HUDEP-2 (cell line): ENCODE data around the gene FSIP1.
A peak's percentile ranks its signal among the peaks of the same experiment; 100 is the strongest.

ENCODE experiments used
- DNase-seq, 76 experiments: peaks; one replicate each; lab custom pipeline; 2025; ENCODE audit not compliant: unreplicated experiment in 76 of 76; lab: John Stamatoyannopoulos, UW

The FSIP1 gene

DNA sequence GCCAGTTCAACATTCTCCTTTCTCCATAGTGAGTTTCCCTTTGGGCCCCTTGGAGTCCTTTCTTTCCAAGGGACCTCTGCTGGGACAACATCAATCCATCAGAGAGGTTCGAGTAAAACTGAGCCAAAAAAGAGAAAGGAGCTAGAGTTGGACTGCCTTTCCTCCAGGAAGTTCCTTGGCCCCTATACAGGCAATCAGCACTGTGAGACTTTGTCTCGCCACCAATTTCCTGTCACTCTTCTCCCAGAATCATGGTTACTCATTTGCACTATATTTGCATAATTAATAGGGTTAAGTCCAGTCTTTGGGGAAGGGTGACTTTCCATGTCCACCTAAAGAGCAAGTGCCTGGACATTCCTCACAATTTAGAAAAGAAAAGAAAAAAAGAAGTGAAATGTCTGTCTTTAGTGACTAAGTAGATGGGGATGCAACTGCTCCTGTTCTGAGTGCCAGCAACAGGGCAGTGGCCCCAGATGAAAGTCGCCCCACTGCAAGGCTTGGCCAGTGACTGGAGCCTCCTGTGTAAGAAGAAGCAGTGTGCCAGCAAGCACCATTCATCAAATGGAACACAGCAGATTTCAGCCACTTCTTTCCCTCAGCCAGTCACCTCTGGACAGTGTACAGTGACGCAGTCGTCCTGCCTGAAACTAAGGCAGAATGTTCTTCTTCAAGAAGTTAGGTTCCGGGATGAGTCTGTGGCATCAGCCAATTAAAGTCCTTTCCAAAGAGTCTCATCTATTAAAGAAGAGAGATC lies 91.6 kb downstream of the FSIP1 start:
- no peak for DNase-seq

DNA sequence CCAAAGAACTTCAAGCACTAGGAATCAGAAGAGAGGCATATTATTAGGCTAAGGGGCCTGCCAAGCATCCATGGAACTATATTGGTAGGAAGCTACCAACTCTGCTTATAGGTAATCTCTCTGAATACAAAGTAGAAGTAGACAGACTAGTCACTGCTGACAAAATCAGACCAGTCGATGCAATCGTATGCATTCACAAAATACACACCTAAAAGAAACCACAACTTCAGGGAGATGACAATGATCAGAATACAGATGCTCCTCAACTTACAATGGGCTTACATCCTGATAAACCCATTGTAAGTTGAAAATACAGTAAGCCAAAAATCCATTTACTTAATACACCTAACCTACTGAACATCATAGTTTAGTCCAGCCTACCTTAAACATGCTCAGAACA lies 94.7 kb downstream of the FSIP1 start:
- no peak for DNase-seq

DNA sequence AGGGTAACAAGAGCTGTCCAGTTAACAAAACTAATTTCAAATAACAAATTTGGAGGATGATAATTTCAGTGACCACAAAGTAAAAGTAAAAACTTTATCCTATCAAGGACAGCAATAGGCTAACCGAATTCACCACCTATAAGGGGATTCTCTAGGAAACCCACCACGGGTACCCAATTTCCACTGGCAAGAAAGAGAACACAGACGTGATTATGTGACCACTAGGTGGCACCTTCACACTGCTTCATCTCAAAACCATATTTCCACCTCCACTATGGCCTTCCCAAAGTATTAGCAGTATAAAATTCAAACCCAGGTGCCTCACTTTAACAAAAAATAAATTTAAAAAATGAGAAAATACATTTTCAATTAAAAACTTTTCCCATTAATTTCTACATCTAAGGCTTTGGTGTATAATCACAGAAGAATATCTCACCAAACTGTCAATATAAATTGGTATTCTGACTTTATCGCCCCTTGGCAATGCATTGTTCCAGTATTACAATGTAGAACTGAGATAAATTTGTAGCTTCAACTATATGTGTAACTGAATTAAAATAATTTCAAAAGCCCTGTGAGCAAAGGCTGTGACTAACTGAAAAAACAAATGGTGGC lies 96.5 kb downstream of the FSIP1 start:
- peak in 33 of 76 experiments; percentile 5 to 61 (median 27) for DNase-seq

DNA sequence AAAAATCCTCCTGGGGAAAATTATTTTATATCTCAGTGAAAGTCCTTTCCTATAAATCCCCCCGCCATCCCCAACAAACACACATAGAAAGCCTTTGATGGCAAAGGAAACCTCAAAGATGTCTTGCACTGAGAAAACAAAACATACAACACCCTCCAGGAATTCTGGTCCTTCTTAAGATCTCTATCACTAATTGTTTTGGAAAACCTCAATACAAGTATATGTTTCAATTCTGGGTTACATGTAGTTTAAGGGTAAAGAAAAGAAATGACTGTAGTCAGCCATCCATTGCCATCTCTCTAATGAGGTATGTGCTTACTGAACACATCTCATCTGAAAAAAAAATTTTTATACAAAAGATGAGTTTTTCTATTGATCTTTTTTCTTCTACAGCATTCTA lies 97.3 kb downstream of the FSIP1 start:
- no peak for DNase-seq

DNA sequence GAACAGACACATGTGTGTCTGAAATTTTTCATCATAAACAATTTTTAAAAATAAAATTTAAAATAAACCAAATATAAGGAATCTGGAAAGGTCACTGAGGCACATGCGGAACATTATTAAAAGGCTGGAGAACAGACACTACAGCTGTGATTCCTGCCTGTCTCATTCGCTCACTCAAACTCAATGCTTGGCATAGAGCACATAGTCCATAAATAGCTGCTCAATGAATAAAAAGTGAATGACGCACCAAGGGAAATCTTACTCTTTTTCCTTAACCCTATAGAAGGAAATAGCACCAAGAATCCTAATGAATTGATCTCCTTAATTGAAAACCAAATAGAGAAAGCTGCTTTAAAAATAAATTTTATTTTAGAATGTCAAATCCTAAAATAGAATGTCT lies 98.4 kb downstream of the FSIP1 start:
- DNase-seq, result no peak

DNA sequence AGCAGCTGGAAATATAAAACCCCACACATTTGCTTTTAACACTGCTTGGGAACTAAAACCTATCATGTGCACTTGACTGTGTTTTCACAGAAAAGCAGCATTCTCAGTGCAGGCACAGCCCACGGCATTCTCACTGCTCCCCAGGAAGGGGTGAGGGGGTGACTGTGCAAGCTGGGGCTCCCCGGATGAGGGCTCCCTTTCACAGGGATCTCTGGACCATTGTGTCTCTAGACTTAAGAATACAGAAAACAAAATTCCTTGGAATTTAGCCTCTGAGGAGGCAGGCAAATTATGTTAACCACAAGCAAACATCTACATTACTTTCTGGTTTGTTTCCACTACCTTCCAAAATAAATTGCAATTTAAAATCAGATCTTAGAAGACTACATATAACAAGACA lies 100.3 kb downstream of the FSIP1 start:
- no peak for DNase-seq

DNA sequence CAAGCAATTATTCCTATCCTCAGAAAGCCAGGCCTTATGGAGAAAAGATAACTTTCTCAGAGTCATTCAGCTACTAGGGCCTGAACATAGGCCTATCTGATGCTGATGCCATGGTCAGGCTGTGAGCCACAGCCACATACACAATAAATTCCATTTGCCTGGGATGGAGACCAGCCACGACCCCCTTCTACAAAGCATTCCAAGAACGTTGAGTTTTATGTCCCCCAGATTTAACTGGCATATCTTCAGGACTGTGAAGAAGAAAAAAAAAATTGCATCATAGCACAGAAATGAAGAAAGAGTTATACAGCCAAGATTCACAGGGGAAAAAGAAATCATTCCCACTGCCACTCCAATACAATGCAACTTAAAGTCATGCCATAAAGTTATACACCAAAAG lies 101.8 kb downstream of the FSIP1 start:
- no peak for DNase-seq

DNA sequence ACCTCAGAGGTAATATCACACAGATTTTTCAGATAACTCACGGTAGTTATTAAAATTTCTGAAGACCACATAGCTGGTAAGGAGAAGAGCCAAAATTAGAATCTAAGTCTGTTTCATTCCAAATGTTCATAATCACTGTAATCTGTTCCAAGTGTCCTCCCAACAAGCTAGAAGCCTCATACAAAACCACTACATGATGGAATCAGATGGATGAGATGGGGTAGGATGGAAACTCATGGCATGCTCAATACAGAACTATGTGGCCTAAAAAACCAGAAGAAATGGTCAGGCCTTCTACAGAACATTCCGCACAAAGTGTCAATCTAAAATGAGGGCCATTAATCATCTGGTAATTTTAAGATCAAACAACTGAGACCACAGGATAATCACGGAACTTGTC lies 110.0 kb downstream of the FSIP1 start:
- DNase-seq, result no peak

DNA sequence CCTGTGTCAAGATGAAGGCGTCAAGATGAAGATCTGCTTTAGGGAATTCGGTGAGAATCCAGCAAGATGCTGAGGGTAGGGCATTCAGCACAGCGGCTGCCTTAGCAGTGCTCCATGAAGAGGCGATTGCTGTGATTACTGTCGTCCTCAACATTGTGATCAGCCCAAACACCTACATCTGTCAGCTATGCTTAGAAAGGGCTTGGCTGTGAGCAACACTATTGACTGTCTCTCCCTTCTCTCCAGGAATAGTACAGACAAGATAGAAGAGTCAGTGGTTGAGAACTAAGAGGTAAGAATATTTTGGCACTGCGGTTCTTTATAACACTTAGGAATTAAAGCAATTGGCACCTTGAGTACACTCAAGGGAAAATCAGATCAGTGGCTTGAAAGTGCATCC lies 110.5 kb downstream of the FSIP1 start:
- DNase-seq, result no peak

DNA sequence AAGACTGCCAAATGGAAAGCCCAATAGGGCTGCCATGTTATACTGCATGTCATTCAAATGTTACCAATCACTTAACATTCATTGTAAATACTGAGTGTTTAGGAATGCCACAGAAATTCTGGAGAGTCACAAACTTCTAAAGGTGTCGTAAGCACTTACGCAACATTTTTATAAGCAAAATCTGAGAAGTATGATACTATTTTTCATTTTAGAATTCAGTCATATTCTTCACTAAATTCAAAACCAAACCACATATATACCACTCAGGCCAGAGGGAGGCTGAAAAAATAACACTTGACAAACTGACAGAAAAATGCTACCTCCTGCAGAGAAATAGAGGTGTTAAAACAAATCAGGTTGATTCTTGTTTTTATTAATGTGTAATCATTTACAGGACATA lies 112.0 kb downstream of the FSIP1 start:
- no peak for DNase-seq

DNA sequence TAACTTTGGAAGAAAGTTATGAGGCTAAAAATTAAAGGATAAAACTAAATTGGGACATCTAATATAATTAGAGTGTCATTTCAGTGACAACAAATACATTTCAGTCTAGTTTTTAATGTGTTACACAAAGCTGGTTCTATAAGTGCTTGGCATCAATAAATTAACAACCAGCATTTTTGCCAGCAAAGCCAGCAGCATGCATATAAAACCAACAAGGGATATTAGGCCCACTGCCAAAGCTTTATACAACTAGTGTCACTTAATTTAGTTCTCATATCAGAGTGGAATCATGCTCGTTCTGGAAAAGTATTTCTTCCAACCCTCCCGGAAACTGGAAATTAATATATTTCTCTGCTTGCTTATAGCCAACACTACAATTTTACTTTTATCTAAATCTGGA lies 113.0 kb downstream of the FSIP1 start:
- no peak for DNase-seq

DNA sequence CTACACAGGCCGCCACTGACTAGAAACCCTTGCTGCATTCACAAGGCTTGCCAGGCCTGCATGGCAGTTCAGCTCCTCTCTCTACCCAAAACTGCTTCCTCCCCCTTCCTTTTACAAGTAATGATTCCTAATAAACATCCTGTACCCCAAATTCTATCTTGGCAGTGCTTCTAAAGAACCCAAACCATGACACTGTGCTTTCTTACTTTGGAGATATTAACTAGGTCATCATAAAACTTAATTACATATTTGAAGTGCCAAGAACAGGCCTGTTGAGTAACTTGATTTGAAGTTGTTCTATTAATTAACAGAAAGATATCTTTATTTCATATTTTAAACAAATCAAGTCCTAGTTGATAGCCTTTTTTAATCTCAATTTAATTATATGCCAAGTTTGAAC lies 113.4 kb downstream of the FSIP1 start:
- DNase-seq, result no peak

DNA sequence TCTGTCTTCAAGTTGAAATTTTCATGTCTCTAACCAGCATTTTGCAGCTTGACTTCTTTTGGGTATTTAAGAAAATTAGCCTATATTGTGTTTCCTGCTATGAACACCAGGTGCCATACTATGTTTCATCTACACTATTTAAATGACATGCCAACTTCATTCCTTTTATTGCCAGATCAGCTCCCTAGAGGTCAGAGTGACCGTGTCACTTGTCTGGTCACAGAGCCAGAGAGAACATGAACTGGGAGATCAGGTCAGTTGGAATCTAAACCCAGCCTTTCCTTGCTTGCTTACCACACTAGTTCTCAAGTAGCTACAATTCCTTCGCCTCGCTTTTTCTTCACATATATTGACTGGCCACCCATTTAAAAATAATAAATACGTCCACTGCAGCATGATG lies 114.2 kb downstream of the FSIP1 start:
- no peak for DNase-seq

DNA sequence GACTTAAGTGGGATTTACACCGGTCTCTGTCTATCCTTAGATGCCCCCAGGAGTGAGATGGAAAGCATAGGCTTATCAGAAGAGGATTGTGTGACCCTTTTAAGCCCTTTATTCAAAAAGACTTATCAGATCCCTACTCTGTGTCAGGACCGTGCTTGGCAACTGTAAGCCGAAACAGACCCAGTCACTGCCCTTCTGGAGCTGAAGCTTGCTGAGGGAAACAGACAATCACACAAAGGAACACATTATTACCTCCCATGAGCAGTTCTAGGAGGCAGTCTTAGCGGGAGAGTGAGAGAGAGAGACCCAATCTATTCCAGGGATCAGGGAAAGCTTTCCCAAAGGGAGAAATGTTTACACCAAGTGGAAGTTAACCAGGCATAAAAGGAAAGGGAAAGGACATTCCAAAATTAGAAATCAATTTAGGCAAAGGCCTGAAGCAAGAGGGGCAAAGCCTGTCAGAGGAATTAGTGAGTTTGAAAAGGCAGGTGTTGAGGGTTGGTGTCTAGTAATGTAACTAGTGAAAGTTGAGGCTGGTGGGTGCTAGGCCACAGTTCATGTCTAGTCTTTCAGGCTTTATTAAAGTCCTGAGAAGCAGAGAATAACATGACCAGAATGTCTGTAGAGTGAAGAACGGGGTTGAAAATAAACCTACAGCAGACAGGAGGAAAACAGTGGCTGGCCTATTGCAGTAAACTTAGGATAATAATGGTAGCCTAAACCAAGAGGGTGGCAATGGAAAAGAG lies 115.1 kb downstream of the FSIP1 start:
- DNase-seq, result no peak

DNA sequence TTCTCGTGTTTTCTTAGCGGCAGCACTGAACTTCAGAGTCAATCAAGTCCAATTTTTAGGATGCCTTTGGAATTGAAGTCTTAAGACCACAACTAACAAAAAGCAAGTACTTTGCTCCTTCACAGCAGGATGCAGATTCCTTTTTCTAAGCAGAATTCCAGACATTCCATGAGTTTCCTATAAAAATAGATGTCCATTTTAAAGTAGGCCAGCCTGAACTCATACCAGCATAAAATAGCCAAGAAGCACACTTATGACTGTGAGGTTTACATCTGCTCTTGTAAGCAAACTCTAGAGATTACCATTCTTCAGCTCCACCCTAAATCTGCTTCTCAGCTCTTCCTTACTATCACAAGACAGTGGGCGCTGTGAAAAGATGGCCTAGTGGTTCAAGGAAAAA lies 116.0 kb downstream of the FSIP1 start:
- no peak for DNase-seq

DNA sequence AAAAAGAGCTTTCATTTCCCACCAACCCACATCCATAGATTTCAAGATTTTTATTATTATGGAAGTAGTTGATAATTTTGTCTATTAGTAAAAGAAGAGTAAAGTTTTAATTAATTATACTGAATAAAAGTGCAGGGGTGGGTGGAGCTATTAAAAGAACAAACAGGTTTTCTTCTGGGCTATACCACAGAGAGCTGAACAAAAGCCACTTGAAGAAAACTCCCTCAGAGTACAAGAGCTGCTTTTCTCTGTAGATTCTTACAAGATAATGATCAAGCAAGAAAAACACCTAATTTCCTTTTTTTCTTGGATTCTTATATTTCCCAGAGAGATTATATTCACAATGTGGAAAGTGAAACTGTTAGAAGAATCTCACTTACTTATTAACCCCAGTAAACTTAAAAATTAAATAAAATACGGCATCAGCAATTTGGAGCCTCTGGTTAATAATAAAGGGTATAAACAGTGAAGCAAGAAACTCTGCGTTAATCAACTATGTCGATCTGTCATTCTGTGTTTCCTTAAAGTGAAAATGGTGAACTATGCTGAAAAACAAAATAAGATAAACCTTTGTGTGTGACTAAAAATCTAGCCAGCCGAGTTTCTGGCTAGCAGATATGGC lies 116.9 kb downstream of the FSIP1 start:
- no peak for DNase-seq

DNA sequence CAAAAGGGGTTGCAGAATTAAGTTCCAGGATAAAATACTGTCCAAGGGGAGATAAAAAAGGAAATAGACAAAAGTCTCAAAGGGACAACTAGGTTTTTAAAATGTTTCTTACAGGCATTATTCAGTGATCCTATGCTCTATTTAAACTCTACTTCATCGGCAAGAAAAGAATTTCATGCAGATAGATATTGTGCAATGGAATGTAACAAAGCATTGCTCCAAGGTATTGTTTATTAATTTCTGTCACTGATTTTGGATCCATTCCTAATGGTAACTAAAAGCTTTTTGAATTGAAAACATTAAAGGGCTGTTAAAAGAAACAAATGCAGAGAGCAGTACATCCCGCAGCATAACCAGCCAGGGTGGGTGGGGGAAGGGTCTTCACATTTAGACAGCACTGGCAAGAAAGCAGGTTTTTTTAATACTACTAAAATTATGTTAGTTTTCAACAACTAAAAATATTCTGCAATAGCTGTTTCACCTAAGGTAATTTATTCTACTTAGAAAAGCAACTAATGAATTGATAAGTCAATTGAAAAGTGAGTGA lies 118.9 kb downstream of the FSIP1 start:
- no peak for DNase-seq

DNA sequence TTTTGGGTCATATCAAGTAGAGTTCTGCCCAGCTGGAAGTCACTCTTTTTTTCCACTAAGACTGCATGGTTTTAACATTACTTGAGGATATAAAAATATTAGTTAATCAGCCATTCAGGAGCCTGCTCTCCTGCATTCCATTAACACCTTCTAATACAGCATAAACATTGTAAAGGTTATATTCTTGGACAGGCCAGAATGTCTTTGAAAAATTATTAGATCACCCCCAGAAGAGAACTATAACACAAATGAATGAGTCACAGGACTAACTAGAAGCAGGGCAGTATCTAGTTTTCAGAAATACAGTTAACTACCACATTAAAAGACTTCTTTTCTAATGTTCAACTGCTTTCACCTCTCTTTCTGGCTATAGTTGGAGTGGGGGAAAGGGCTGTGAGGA lies 120.9 kb downstream of the FSIP1 start:
- no peak for DNase-seq

DNA sequence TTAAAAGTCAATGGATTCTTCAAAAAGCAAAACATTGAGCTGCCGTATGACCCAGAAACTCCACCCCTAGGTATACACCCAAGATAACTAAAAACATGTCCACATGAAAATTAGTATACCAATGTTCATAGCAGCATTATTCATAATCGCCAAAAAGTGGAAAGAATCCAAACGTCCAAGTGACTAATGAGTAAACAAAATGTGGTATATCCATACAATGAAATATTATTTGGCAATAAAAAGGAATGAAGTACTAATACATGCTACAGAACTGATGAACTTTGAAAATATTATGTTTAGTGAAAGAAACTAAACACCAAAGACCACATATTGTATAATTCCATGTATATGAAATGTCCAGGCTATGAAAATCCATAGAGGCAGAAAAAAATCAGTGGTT lies 123.9 kb downstream of the FSIP1 start:
- DNase-seq, result no peak

DNA sequence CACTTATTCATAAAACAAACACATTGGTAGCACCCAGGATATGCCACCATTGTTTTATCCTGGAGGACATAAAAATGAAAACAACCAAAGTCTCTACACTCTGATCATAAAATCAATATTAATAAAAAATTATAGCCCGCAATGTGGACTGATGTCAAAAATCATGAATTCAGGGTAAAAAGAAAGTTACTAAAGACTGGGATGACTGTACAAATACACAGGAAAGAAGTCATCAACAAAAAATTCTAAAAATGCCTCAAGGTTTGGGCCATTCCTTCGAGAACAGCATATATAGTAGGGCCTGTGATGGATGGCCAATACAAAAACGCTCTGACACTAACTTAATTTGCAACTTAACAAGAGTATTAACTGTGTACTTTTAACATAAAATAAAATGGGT lies 125.0 kb downstream of the FSIP1 start:
- no peak for DNase-seq

DNA sequence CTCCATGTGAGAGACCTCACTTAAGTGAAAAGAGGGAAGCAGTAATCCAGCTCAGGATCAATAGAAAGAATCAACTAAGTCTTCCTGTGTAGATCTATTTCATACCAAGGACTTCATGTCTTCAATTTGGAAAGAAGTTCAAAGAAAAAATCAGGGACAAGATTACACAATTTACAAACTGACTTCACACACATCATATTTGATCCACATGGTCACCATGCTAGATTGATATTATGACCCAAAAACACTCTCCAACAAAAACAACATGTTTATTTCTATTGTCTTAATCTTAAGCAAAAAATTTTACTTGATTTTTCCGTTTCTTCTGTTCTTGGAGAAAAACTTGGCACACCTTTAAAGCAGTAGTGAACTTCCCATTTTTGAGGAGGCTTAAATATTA lies 125.5 kb downstream of the FSIP1 start:
- no peak for DNase-seq
